GM21381 (cell line): ENCODE results near the gene KRT6C.

ENCODE experiments used
- ATAC-seq: cut with Tn5 transposase; IDR thresholded peaks from one replicate; pipeline ENCODE4 v1.9.1; 2021; ENCODE audit warnings: mild to moderate bottlenecking, moderate library complexity; ENCODE audit not compliant: unreplicated experiment

Gene KRT6C

GRCh38 chr12:52473768-52474167, at the start of gene KRT6C:
KRT6C (minus strand) TSS chr12:52473805; CDS start chr12:52473737, 68 bp downstream.
- no peak for ATAC-seq

- no peak for ATAC-seq
These were observed 48.9 kb upstream of the KRT6C start for GRCh38 chr12:52522346-52523011.

- no peak for ATAC-seq
These were observed 48.1 kb upstream of the KRT6C start for GRCh38 chr12:52521568-52522266.

- ATAC-seq = no peak
These were observed 47.6 kb upstream of the KRT6C start for GRCh38 chr12:52521175-52521567.

GRCh38 chr12:52519826-52520662, 46.4 kb upstream of the KRT6C start, which contains the start of gene KRT5:
KRT5 (minus strand) TSS chr12:52520394; CDS start chr12:52520296, 98 bp downstream.
- no peak for ATAC-seq

- ATAC-seq = no peak
These were observed 45.7 kb upstream of the KRT6C start for GRCh38 chr12:52519387-52519703.

- no peak for ATAC-seq
These were observed 45.2 kb upstream of the KRT6C start for GRCh38 chr12:52518574-52519386.

GRCh38 chr12:52517888-52518287, 44.3 kb upstream of the KRT6C start:
- ATAC-seq = no peak

GRCh38 chr12:52517005-52517835, 43.6 kb upstream of the KRT6C start:
- no peak for ATAC-seq

- no peak for ATAC-seq
These were observed 42.6 kb upstream of the KRT6C start for GRCh38 chr12:52515927-52516831.

GRCh38 chr12:52515319-52515646, 41.7 kb upstream of the KRT6C start:
- ATAC-seq = no peak

- ATAC-seq = no peak
These were observed 41.1 kb upstream of the KRT6C start for GRCh38 chr12:52514471-52515318.

- ATAC-seq = no peak
These were observed 40.1 kb upstream of the KRT6C start for GRCh38 chr12:52513736-52514135.

- ATAC-seq = no peak
These were observed 34.6 kb upstream of the KRT6C start for GRCh38 chr12:52508211-52508610.

GRCh38 chr12:52506858-52507715, 33.5 kb upstream of the KRT6C start:
- ATAC-seq = no peak

- ATAC-seq = no peak
These were observed 29.3 kb upstream of the KRT6C start for GRCh38 chr12:52502877-52503276.

- no peak for ATAC-seq
These were observed 27.9 kb upstream of the KRT6C start for GRCh38 chr12:52501490-52501889.
